T follicular helper cell (primary cell): ENCODE results near the gene TBX20.
"Not testable (repeated sequence)": the region's sequence is repeated elsewhere in the genome, so short reads cannot be mapped to it uniquely, and the experiment has no call there.

Experiments
- DNase-seq: peaks from one replicate; pipeline ENCODE4 v3.0.0-alpha.2; 2020; ENCODE audit warnings: low read depth

Gene TBX20

DNA sequence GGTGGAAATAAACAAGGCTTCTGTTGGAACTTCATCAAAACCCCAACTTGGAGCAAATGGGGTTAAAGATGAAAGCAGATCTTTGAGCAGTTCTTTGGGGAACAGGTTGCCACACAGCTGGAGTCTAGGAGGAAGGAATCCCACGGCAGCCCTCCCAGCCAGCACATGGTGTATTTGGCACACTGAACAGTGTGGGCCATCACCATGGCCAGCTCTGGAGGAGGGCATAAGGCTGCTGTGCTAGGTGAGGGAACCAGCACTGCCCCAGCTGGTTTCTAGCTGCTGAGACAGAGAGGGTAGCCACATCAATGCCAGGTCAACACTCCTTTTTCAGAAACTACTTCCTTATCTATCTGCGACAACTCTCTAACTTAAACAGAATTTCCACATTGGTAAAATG lies 33.7 kb downstream of the TBX20 start:
- DNase-seq, result not testable (repeated sequence)

DNA sequence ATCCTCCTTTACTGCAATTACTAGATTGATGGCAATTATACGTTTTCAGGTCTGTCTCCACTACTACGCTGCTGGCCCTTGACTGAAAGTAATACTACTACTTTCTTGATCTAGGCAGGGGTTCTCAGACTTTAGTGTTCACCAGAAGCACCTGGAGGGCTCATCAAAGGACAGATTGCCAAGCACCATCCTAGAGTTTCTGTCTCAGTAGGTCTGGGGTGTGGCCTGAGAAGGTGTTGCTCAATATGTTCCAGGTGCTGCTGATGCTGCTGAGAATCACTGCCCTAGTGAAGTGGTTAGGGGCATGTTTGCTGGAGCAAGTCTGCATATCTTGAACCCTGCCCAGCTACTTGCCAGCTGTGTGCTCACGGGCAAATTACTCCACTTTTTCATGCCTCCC lies 37.9 kb downstream of the TBX20 start:
- DNase-seq, result not testable (repeated sequence)

- not testable (repeated sequence) for DNase-seq
Observed at GRCh38 chr7:35215063-35215462, 38.8 kb downstream of the TBX20 start.

- not testable (repeated sequence) for DNase-seq
Observed at GRCh38 chr7:35206924-35207323, 47.0 kb downstream of the TBX20 start.

GRCh38 chr7:35204850-35205249 lies 49.0 kb downstream of the TBX20 start:
- not testable (repeated sequence) for DNase-seq

GRCh38 chr7:35204031-35204430 lies 49.9 kb downstream of the TBX20 start:
- DNase-seq, result not testable (repeated sequence)

DNA sequence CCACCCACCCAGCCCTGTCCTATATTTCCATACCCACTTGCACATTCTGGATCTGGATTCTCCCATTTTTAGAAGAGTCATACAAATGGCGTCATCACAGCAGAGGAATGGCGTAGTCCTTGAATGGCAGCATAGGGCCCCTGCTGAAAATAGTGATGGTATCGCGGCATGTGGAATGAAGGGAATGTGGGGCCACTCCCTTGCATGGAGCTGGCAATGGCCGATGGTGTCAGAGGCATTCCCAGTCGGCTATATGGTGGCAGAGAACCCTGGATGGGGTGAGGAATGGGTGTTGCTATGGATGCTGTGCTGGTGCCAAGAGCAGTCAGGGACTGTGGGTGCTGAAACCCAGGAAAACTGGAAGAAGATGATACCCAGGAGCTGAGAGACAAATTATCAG lies 51.5 kb downstream of the TBX20 start:
- not testable (repeated sequence) for DNase-seq

- not testable (repeated sequence) for DNase-seq
Observed at GRCh38 chr7:35200170-35200569, 53.7 kb downstream of the TBX20 start.

GRCh38 chr7:35198370-35199140 lies 55.3 kb downstream of the TBX20 start:
- not testable (repeated sequence) for DNase-seq

DNA sequence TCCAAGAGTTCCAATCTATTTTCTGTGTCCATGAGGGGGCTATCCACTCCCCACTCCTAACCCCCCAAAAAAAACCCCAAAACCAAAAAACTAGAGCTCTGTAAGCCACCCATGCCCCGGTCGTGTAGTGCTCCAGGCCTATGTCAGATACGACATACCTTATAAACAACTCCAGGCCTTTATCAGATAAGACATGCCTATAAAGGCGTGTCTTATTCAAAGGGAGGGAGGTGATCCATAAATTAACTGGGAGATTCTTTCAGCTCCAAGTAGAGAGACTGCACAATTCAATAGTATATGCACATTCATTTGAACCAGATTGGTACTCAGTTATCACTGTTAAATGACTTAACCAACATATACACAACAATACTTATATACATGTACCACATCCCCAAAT lies 62.3 kb downstream of the TBX20 start:
- DNase-seq, result not testable (repeated sequence)

DNA sequence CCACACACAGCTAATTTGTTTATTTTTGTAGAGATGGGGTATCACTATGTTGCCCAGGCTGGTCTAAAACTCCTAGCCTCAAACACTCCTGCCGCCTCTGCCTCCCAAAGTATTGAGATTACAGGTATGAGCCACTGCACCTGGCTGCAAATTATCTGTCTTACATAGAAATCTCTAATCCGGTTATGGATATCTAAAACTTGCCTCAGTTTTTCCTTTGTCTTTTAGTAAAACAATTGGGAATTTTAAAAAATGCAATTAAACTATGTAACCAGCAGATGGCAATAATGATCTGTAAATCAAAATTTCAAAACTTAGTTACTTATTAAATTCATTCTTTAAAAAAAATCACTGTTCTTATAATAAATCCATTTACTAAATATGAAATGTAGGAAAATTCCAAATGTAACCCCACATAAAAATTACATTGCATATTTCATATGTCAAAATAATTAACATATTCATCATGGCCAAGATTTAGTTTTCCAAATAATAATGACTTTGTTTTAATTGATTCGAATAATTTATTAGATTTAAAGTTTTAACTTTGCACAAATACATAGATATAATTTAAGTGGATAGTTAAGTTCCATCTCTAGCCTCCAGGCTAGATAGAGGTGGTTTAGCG lies 63.6 kb downstream of the TBX20 start:
- DNase-seq, result not testable (repeated sequence)

DNA sequence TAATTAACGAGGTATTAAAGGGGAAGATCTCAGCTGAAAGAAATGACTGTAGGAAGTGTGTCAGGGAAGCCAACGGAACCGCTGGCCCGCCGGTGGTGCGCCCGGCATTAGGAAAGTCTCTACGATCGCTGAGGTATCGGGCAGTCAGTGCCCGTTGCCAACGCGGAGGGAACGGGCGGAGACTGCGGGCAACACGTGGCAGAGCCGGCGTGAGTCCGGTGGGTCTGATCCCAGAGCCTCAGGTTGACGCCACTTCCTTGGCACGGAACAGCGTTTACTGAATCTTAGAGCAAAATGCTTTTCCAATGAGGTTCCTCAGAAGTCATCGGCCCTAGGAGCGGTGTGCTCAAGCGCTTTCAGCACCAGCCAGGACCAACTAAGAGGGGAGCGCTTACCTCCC lies 67.1 kb downstream of the TBX20 start:
- not testable (repeated sequence) for DNase-seq

- DNase-seq, result no peak
Observed at GRCh38 chr7:35185908-35186731, 67.8 kb downstream of the TBX20 start.

DNA sequence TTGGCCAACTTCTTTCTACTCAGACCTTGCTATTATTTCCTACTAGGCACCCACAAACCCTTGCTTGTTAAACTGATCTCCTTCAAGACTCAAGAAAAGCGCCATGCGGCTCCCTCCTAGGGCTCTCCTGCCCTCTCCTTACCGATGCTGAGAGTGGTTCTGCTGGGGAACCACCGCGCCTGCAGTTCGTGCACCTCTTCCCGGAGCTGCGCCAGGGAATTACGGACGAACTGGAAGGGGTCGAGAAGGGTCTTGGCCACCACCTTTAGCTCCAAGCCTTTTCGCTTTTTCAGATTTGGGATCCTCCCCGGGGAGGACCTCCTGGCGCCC lies 68.4 kb downstream of the TBX20 start:
- DNase-seq, result not testable (repeated sequence)

DNA sequence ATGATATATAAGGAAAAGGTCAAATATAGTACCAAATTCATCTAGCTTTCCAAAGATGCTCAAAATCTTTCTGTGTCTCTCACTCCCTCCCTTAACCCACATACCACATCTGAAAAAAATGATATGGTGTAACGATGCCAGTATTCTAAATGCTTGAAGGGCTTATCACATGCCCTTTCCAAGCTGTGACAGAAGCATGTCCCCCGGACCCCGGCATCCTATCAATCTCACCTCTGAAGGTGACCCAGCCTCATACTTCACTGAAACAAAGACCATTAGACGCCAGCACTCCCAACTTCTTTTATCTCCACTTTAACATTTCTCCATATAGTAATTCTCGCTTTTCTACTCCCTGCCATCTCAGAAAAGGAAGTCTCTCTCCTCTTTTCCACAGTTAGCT lies 68.9 kb downstream of the TBX20 start:
- DNase-seq, result not testable (repeated sequence)

DNA sequence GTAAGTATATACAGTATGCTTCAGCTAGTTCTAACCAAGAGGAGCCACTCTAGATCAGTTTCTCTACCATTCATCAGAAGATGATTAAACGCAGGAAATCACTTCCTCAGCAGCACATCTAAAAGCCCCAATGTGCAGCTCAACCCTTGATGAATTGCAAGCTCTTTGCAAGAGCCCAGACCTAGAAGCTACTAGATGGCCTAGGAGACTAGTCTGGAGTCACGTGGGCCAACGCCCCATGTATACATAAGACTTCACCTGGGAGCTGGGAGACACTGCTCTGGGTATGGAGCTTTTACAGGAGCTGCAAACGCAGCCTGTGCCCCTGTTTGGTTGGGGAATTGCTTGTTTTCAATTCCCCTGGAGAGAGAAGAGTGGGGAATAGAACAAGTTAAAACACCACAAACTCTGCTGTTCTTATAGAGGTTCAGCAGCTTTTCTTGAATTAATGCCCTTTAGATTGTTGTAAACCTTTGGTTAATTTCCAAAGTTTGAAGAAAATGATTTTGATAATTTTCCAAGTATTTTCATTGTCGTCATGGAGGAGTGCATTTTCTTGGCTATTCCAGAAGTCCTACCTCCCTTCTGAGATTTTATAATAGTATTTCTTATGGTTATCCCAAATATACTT lies 69.9 kb downstream of the TBX20 start:
- not testable (repeated sequence) for DNase-seq

DNA sequence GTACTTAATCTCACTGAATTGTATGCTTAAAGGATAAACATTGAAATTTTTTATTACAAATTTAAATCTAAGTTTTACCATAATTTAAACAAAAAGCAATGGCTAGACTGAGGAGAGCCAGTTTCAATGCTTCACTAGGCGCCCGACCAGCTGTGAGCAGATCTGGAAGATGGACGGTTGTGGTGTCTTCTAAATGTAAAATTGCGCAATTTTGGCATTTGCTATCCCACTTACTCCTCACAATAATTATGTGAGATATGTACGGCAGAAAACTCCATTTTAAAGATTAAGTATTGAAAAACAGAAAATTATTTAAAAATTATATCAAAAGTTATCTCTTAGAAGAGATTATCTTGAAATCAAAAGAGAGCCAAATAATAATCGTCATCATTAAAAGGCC lies 73.2 kb downstream of the TBX20 start:
- DNase-seq, result not testable (repeated sequence)

DNA sequence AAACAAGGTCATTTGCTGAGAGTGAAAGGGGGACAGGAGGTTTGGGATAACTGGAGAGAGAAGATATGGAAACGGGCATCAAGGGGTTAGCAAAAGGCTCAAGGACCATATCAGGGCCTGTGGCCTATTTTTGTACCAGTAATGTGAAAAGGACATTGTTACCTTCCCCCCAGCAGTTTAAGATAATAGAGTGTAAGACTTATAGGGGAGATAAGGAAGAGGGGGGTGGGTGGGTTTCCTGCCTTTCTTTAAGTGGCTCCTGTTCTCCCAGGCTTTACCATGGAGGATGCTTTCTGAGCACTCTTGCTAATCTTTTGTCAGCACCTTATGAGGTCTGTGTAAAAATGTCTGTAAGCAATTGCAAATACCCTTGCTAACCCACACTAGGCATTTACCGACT lies 80.7 kb downstream of the TBX20 start:
- not testable (repeated sequence) for DNase-seq

DNA sequence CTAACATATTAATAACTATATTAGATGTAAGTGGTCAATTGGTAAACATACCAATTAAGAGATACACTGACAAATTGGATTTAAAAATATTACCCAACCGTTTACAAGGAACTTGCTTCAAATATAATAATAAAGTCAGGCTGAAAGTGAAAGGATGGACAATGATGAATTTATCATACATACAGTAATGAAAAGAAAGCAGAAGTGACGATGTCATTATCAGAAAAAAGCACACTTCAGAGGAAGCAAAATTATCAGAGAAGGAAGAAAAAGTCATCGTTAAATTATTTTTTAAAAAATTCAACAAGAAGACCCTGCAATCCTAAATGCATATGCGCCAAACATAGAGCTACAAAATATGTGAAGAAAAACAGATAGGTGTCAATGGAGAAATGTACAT lies 81.8 kb downstream of the TBX20 start:
- DNase-seq, result not testable (repeated sequence)

DNA sequence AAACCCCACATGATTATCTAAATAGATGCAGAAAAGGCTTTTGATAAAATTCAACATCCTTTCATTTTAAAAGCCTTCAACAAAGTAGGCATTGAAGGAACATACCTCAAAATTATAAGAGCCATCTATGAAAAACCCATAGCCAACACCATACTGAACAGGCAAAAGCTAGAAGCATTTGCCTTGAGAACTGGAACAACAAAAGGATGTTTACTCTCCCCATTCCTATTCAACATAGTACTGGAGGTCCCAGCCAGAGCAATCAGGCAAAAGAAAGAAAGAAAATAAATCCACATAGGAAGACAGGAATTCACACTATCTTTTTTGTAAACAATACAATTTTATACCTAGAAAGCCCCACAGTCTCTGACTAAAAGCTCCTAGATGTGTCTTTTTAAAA lies 86.2 kb downstream of the TBX20 start:
- not testable (repeated sequence) for DNase-seq

- not testable (repeated sequence) for DNase-seq
Observed at GRCh38 chr7:35167158-35167557, 86.7 kb downstream of the TBX20 start.
